HepG2 (cell line): ENCODE results near the gene GATAD2B. TPM values are rescaled to one million over a fixed set of nuclear protein-coding genes. Genes with fewer than 3 reads are reported as not detected.

Experiments used
- BHLHE40 ChIP-seq: IDR thresholded peaks from 2 replicates; pipeline ENCODE4 v1.6.1; 2011; ENCODE audit warnings: low read length, improper control_type of control experiment
- FLYWCH1 ChIP-seq: sonication (generic); formaldehyde crosslinking; IDR thresholded peaks from 2 replicates; pipeline ENCODE4 v1.8.1; 2023; ENCODE audit warnings: mild to moderate bottlenecking, missing genetic modification reagents
- FOXA3 ChIP-seq: IDR thresholded peaks from 2 replicates; pipeline ENCODE4 v1.6.1; 2016; ENCODE audit warnings: missing genetic modification reagents, missing compliant biosample characterization
- GATAD1 ChIP-seq: IDR thresholded peaks from 2 replicates; pipeline ENCODE4 v1.6.1; 2016; ENCODE audit warnings: missing genetic modification reagents, missing compliant biosample characterization
- HDAC1 ChIP-seq: sonication (generic); formaldehyde crosslinking; IDR thresholded peaks from 2 replicates; pipeline ENCODE4 v1.5.1; 2020; ENCODE audit warnings: mild to moderate bottlenecking, missing genetic modification reagents
- KAT7 ChIP-seq: IDR thresholded peaks from 2 replicates; pipeline ENCODE4 v1.6.1; 2018; ENCODE audit warnings: borderline replicate concordance, missing compliant biosample characterization
- NCOA1 ChIP-seq: sonication (generic); formaldehyde crosslinking; IDR thresholded peaks from 2 replicates; pipeline ENCODE4 v1.9.0; 2021; ENCODE audit warnings: missing genetic modification reagents
- NFE2L2 ChIP-seq: fragments of 150-350 bp; IDR thresholded peaks from 2 replicates; pipeline ENCODE4 v1.6.1; 2014; ENCODE audit warnings: low read length
- SAFB2 ChIP-seq: sonication (generic); formaldehyde crosslinking; IDR thresholded peaks from 2 replicates; pipeline ENCODE4 v1.5.1; 2020; ENCODE audit warnings: missing genetic modification reagents, low read depth, mild to moderate bottlenecking, borderline replicate concordance
- TGIF2 ChIP-seq: IDR thresholded peaks from 2 replicates; pipeline ENCODE4 v1.6.1; 2016; ENCODE audit warnings: control low read depth, missing compliant biosample characterization
- ZNF329 ChIP-seq: sonication (generic); formaldehyde crosslinking; IDR thresholded peaks from 2 replicates; pipeline ENCODE4 v1.9.0; 2021; ENCODE audit warnings: low read depth, mild to moderate bottlenecking, missing genetic modification reagents
- ZNF34 ChIP-seq: sonication (generic); formaldehyde crosslinking; IDR thresholded peaks from 2 replicates; pipeline ENCODE4 v1.4.0; 2020; ENCODE audit warnings: mild to moderate bottlenecking, missing genetic modification reagents, borderline replicate concordance
- ZNF562 ChIP-seq: sonication (generic); formaldehyde crosslinking; IDR thresholded peaks from 2 replicates; pipeline ENCODE4 v1.8.0; 2022; ENCODE audit warnings: missing genetic modification reagents, borderline replicate concordance
- ZNF605 ChIP-seq: sonication (generic); formaldehyde crosslinking; IDR thresholded peaks from 2 replicates; pipeline ENCODE4 v1.8.0; 2022; ENCODE audit warnings: mild to moderate bottlenecking, missing genetic modification reagents
- polyA plus RNA-seq, 8 experiments: library from polyadenylated mRNA; depleted of rRNA in 3 of 8; stranded (reverse) in 7 of 8; unstranded in 1 of 8; fragments of >200 nt; fragmentation: Illumina TruSeq in 4 of 8; extraction: Trizol in 4 of 8; gene quantifications; 2 replicates each; pipeline versions ENCODE4 v1.2.1 to v1.2.3, GENCODE V29; 2011 to 2016; ENCODE audit warnings: low read depth in 4 of 8, missing spikeins in 1 of 8, mixed read lengths in 1 of 8; ENCODE audit not compliant: insufficient read depth in 1 of 8
- total RNA-seq, 5 experiments: library from RNA; depleted of rRNA; stranded (reverse); fragments of >200 nt; fragmentation: Illumina TruSeq; extraction: Trizol; gene quantifications; 2 replicates each; pipeline ENCODE4 v1.2.3, GENCODE V29; 2016; ENCODE audit warnings: low read depth in 1 of 5
- TF ChIP-seq, protein P1 (sequence below), 2 experiments: sonication (generic) in 1 of 2; formaldehyde crosslinking in 1 of 2; IDR thresholded peaks; 2 replicates each; pipeline versions ENCODE4 v1.4.0 to v1.6.1; 2018 to 2020; ENCODE audit warnings: missing genetic modification reagents in 2 of 2, borderline replicate concordance in 1 of 2, low read depth in 1 of 2, mild to moderate bottlenecking in 1 of 2, missing biosample characterization in 1 of 2
- TF ChIP-seq, protein P2 (sequence below): sonication (generic); formaldehyde crosslinking; IDR thresholded peaks from 2 replicates; pipeline ENCODE4 v1.5.1; 2020; ENCODE audit warnings: missing genetic modification reagents, mild to moderate bottlenecking, borderline replicate concordance
- TF ChIP-seq, protein P3 (sequence below): sonication (generic); formaldehyde crosslinking; IDR thresholded peaks from 2 replicates; pipeline ENCODE4 v1.5.0; 2020; ENCODE audit warnings: mild to moderate bottlenecking, missing genetic modification reagents
- TF ChIP-seq, protein P4 (sequence below): sonication (generic); formaldehyde crosslinking; conservative IDR thresholded peaks from 2 replicates; pipeline ENCODE4 v1.8.0; 2022; ENCODE audit warnings: low read depth, missing genetic modification reagents
- TF ChIP-seq, protein P5 (sequence below): sonication (generic); formaldehyde crosslinking; IDR thresholded peaks from 2 replicates; pipeline ENCODE4 v1.4.0; 2020; ENCODE audit warnings: missing genetic modification reagents

GATAD2B gene
- total and polyA plus RNA-seq, 2 of the 13 experiments (the other 11 are each of a cell fraction or from before 2014, with no cell fraction given): 3.2 to 5.2 TPM

DNA sequence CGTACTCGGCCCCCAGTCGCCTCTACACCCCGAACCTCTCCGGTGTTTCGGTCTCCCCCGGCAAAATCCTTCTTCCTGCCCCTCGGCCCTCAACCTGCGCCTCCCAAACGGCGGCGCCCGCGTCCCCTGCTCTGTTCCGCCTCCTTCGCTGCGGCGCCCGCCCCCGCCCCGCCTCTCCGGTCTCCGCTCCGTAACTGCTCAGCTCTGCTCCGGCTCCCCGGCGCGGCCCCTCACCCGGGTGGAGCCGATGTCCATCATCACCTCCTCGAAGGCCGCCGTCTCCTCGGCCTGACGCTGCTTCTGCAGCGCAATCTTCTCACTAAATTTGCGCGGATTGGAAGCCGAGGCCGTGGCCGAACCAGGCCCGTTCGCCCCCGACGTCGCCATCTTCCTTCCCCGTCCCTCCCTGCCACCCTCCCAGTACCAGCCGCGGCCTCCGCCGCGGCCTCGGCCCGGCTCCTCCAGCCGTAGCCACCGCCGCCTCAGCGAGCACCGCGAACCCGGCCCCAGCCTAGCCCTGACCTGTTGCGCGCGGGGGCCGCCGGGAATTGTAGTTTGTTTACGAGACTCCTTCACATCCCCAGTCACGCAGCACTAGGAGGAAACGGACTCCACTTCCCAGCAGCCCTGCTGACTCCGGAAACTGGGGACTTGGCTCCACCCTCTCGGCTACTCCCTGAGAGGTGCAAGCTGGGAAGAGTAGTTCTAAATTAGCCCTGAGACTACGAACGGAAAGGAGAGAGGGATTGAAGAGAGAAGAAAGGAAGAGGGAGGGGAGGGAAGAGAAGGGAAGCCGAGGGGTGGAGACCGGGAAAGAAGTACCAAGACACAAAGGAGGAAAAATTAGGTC is 35.6 kb upstream of the GATAD2B start, which contains the start of gene CRTC2 (continued):
- TF ChIP-seq, protein P1, sequence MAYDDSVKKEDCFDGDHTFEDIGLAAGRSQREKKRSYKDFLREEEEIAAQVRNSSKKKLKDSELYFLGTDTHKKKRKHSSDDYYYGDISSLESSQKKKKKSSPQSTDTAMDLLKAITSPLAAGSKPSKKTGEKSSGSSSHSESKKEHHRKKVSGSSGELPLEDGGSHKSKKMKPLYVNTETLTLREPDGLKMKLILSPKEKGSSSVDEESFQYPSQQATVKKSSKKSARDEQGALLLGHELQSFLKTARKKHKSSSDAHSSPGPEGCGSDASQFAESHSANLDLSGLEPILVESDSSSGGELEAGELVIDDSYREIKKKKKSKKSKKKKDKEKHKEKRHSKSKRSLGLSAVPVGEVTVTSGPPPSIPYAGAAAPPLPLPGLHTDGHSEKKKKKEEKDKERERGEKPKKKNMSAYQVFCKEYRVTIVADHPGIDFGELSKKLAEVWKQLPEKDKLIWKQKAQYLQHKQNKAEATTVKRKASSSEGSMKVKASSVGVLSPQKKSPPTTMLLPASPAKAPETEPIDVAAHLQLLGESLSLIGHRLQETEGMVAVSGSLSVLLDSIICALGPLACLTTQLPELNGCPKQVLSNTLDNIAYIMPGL (CRISPR knock-in tag; IDR thresholded peaks at IDR 0.05; ENCODE audit: borderline replicate concordance in 1 of 2, low read depth in 1 of 2): peak; percentile 77 to 90
- TF ChIP-seq, protein P2, sequence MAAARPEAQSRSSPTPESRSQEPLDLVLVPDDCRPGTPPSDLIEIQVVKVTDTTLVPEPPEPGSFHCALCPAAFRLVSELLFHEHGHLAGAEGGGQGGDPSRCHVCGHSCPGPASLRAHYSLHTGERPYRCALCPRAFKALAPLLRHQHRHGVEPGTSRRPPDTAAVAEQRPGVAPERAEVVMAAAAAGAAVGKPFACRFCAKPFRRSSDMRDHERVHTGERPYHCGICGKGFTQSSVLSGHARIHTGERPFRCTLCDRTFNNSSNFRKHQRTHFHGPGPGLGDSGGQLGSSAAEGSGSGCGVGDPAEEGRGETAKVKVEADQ (CRISPR knock-in tag): peak; percentile 73; the same call in 1 of the 2 replicates
- TF ChIP-seq BHLHE40 (no peak), ZNF34 (CRISPR knock-in tag) (no peak), FLYWCH1 (CRISPR knock-in tag) (no peak), ZNF329 (peak; percentile 16; the same call in 1 of the 2 replicates), NCOA1 (CRISPR knock-in tag) (no peak), HDAC1 (CRISPR knock-in tag) (peak; percentile 83), NFE2L2 (no peak), SAFB2 (CRISPR knock-in tag) (peak; percentile 53; the same call in 1 of the 2 replicates), ZNF605 (CRISPR knock-in tag) (no peak), GATAD1 (CRISPR knock-in tag) (peak; percentile 82), FOXA3 (CRISPR knock-in tag) (peak; percentile 56), ZNF562 (CRISPR knock-in tag) (no peak), KAT7 (CRISPR knock-in tag) (peak; percentile 86; the same call in 1 of the 2 replicates), TGIF2 (CRISPR knock-in tag) (no peak)
- TF ChIP-seq, protein P3, sequence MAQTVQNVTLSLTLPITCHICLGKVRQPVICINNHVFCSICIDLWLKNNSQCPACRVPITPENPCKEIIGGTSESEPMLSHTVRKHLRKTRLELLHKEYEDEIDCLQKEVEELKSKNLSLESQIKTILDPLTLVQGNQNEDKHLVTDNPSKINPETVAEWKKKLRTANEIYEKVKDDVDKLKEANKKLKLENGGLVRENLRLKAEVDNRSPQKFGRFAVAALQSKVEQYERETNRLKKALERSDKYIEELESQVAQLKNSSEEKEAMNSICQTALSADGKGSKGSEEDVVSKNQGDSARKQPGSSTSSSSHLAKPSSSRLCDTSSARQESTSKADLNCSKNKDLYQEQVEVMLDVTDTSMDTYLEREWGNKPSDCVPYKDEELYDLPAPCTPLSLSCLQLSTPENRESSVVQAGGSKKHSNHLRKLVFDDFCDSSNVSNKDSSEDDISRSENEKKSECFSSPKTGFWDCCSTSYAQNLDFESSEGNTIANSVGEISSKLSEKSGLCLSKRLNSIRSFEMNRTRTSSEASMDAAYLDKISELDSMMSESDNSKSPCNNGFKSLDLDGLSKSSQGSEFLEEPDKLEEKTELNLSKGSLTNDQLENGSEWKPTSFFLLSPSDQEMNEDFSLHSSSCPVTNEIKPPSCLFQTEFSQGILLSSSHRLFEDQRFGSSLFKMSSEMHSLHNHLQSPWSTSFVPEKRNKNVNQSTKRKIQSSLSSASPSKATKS: no peak
- TF ChIP-seq, protein P4, sequence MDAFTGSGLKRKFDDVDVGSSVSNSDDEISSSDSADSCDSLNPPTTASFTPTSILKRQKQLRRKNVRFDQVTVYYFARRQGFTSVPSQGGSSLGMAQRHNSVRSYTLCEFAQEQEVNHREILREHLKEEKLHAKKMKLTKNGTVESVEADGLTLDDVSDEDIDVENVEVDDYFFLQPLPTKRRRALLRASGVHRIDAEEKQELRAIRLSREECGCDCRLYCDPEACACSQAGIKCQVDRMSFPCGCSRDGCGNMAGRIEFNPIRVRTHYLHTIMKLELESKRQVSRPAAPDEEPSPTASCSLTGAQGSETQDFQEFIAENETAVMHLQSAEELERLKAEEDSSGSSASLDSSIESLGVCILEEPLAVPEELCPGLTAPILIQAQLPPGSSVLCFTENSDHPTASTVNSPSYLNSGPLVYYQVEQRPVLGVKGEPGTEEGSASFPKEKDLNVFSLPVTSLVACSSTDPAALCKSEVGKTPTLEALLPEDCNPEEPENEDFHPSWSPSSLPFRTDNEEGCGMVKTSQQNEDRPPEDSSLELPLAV (CRISPR knock-in tag): no peak
- TF ChIP-seq, protein P5, sequence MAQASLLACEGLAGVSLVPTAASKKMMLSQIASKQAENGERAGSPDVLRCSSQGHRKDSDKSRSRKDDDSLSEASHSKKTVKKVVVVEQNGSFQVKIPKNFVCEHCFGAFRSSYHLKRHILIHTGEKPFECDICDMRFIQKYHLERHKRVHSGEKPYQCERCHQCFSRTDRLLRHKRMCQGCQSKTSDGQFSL: no peak
